ENCODE results near the gene AP4M1.
A peak's percentile ranks its signal among the peaks of the same experiment; 100 is the strongest.

Gene AP4M1

DNA sequence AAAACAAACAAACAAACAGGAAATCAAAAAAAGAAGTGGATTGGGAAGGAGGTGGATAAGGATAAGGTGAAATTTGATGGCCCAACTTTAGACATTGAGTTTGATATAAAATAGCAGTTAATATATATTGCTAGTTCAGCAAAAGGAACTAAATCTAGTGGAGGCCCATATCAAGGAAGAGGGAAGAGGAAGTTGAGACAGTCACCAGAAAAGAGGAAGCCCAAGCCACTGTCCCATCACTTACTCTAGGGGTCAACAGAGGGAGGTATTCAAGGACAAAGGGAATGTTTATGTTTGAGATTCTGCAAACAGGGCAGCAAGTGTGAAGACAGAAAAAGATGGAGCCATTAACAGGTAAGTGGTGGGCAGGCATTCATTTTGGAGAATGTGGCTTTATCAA is 51.0 kb downstream of the AP4M1 start:
- Histone ChIP-seq H3K9me2 (replicated peaks; ENCODE audit: low read depth, low read length) (no peaks in the 10 kb centered on the region), H3K9me3 (ENCODE audit: insufficient read depth, low read depth, low read length) (no peaks in the 10 kb centered on the region), H3K9ac (ENCODE audit: low read depth, low read length, poor library complexity, severe bottlenecking) (no peak overlapping the region), H3K79me2 (ENCODE audit: insufficient read depth, low read length) (peaks cover 37% of the 10 kb centered on the region), H3K4me2 (ENCODE audit: low read depth, low read length, poor library complexity, severe bottlenecking) (peak overlapping the region; percentile 21), H3F3A (ENCODE audit: low read depth) (peaks cover 3% of the 10 kb centered on the region; the same call in 1 of the 2 replicates), H3K4me3 (ENCODE audit: low read length, poor library complexity, severe bottlenecking) (no peak overlapping the region), H2AFZ (ENCODE audit: low read length) (no peak overlapping the region), H3K4me1 (ENCODE audit: insufficient read depth, low read length, poor library complexity, severe bottlenecking) (peaks cover 28% of the 10 kb centered on the region), H4K20me1 (ENCODE audit: insufficient read depth, low read length, poor library complexity, severe bottlenecking) (peaks cover 8% of the 10 kb centered on the region), H3K36me3 (ENCODE audit: insufficient read depth, low read length) (peaks cover 9% of the 10 kb centered on the region; the same call in 1 of the 2 replicates), H3K27me3 (ENCODE audit: insufficient read depth, low read length, poor library complexity, severe bottlenecking) (no peaks in the 10 kb centered on the region)
- TF ChIP-seq EZH2phosphoT487 (IDR thresholded peaks at IDR 0.05; ENCODE audit: borderline replicate concordance), result no peak
- TF ChIP-seq, protein P1, sequence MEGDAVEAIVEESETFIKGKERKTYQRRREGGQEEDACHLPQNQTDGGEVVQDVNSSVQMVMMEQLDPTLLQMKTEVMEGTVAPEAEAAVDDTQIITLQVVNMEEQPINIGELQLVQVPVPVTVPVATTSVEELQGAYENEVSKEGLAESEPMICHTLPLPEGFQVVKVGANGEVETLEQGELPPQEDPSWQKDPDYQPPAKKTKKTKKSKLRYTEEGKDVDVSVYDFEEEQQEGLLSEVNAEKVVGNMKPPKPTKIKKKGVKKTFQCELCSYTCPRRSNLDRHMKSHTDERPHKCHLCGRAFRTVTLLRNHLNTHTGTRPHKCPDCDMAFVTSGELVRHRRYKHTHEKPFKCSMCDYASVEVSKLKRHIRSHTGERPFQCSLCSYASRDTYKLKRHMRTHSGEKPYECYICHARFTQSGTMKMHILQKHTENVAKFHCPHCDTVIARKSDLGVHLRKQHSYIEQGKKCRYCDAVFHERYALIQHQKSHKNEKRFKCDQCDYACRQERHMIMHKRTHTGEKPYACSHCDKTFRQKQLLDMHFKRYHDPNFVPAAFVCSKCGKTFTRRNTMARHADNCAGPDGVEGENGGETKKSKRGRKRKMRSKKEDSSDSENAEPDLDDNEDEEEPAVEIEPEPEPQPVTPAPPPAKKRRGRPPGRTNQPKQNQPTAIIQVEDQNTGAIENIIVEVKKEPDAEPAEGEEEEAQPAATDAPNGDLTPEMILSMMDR (conservative IDR thresholded peaks at IDR 0.05; ENCODE audit: low read length), result no peak

DNA sequence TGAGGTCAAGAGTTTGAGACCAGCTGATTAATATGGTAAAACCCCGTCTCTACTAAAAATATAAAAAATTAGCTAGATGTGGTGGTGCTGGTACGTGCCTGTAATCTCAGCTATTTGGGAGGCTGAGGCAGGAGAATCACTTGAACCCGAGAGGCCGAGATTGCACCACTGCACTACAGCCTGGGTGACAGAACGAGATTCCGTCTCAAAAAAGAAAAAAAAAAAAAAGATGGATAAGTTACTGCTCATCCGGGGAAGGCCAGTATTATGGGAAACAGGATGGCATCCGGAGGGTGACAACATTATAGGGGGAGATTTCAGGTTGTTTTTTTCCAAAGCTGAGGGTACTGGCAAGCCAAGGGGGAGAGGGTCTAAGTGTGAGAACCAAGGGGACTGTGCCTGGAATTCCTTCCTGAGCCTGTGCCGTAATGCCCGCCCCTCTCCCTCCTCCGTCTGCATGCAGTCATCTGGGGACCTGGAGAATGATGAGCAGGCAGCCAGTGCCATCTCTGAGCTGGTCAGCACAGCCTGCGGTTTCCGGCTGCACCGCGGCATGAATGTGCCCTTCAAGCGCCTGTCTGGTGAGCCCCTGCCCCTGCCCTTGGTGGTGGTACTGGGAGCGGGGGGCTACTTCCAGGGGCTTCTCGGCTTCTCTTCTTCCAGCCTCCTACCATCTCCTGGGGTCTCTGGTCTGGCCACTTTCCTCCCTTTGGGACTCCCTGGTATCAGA is 51.7 kb downstream of the AP4M1 start:
- Histone ChIP-seq H3K9ac (ENCODE audit: low read depth, low read length, poor library complexity, severe bottlenecking) (no peak overlapping the region), H3K4me1 (ENCODE audit: insufficient read depth, low read length, poor library complexity, severe bottlenecking) (peaks cover 30% of the 10 kb centered on the region)

DNA sequence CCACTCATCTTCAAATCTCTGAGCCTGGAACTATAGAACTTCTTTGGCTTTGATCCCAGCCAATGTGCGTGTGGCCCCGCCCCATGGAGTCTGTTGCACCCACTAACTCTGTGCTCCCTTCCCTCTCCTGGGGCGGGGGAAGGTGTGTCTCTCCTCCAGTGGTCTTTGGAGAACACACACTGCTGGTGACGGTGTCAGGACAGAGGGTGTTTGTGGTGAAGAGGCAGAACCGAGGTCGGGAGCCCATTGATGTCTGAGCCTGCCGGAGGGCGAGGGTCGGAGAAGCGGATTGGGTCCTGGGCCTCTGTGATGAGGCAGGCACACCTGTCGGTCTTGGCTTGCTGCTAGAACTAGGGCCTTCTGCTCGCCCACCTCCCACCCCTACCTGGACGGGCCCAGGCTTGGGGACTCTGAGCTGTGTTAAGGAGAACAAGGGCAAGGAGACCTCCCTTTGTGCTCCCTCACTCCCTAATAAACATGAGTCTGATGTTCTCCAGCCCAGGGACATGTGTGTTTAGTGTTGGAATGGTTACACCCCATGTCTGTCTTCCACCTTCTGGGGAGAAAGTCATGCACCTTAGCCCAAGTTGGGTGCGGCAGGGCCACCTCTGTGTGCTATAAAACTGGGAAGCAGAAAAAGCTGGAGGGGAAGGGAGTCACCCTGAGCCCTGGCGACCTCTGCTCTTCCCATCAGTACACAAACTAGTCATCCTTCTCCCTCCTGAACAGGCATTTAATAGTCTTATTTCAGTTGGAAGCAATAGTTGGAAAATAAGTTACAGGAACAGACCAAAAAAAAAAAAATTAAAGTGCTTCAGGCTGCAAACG is 52.5 kb downstream of the AP4M1 start:
- Histone ChIP-seq H4K20me1 (ENCODE audit: insufficient read depth, low read length, poor library complexity, severe bottlenecking) (peaks cover 17% of the 10 kb centered on the region), H3K79me2 (ENCODE audit: insufficient read depth, low read length) (peaks cover 50% of the 10 kb centered on the region), H3K4me1 (ENCODE audit: insufficient read depth, low read length, poor library complexity, severe bottlenecking) (peaks cover 29% of the 10 kb centered on the region), H2AFZ (ENCODE audit: low read length) (no peak overlapping the region), H3K9me3 (ENCODE audit: insufficient read depth, low read depth, low read length) (no peaks in the 10 kb centered on the region), H3K9me2 (replicated peaks; ENCODE audit: low read depth, low read length) (no peaks in the 10 kb centered on the region), H3K4me3 (ENCODE audit: low read length, poor library complexity, severe bottlenecking) (no peak overlapping the region), H3K36me3 (ENCODE audit: insufficient read depth, low read length) (peaks cover 9% of the 10 kb centered on the region; the same call in 1 of the 2 replicates), H3K9ac (ENCODE audit: low read depth, low read length, poor library complexity, severe bottlenecking) (no peak overlapping the region), H3F3A (ENCODE audit: low read depth) (peaks cover 3% of the 10 kb centered on the region; the same call in 1 of the 2 replicates), H3K4me2 (ENCODE audit: low read depth, low read length, poor library complexity, severe bottlenecking) (no peak overlapping the region), H3K27me3 (ENCODE audit: insufficient read depth, low read length, poor library complexity, severe bottlenecking) (no peaks in the 10 kb centered on the region)
- TF ChIP-seq, protein P1 (conservative IDR thresholded peaks at IDR 0.05; ENCODE audit: low read length), result no peak
- TF ChIP-seq EZH2phosphoT487 (IDR thresholded peaks at IDR 0.05; ENCODE audit: borderline replicate concordance), result no peak

More for the DNA sequence above, 51.7 kb downstream of the AP4M1 start:
- Histone ChIP-seq H2AFZ (ENCODE audit: low read length) (no peak overlapping the region), H3K27me3 (ENCODE audit: insufficient read depth, low read length, poor library complexity, severe bottlenecking) (no peaks in the 10 kb centered on the region), H3K79me2 (ENCODE audit: insufficient read depth, low read length) (peaks cover 44% of the 10 kb centered on the region), H3K36me3 (ENCODE audit: insufficient read depth, low read length) (peaks cover 9% of the 10 kb centered on the region; the same call in 1 of the 2 replicates), H4K20me1 (ENCODE audit: insufficient read depth, low read length, poor library complexity, severe bottlenecking) (peaks cover 13% of the 10 kb centered on the region), H3K4me2 (ENCODE audit: low read depth, low read length, poor library complexity, severe bottlenecking) (no peak overlapping the region), H3F3A (ENCODE audit: low read depth) (peaks cover 3% of the 10 kb centered on the region; the same call in 1 of the 2 replicates), H3K9me2 (replicated peaks; ENCODE audit: low read depth, low read length) (no peaks in the 10 kb centered on the region), H3K9me3 (ENCODE audit: insufficient read depth, low read depth, low read length) (no peaks in the 10 kb centered on the region), H3K4me3 (ENCODE audit: low read length, poor library complexity, severe bottlenecking) (no peak overlapping the region)
- TF ChIP-seq, protein P1 (conservative IDR thresholded peaks at IDR 0.05; ENCODE audit: low read length), result no peak
- TF ChIP-seq EZH2phosphoT487 (IDR thresholded peaks at IDR 0.05; ENCODE audit: borderline replicate concordance), result no peak

All from Loucy (cell line).